HG03280 (cell line): ENCODE results near the gene TMCC2.

ENCODE experiments used
- ATAC-seq: cut with Tn5 transposase; IDR thresholded peaks from one replicate; pipeline ENCODE4 v1.9.1; 2021; ENCODE audit warnings: mild to moderate bottlenecking, moderate library complexity; ENCODE audit not compliant: unreplicated experiment

The TMCC2 gene

GRCh38 chr1:205259324-205259832 lies 31.6 kb downstream of the TMCC2 start:
- no peak for ATAC-seq

DNA sequence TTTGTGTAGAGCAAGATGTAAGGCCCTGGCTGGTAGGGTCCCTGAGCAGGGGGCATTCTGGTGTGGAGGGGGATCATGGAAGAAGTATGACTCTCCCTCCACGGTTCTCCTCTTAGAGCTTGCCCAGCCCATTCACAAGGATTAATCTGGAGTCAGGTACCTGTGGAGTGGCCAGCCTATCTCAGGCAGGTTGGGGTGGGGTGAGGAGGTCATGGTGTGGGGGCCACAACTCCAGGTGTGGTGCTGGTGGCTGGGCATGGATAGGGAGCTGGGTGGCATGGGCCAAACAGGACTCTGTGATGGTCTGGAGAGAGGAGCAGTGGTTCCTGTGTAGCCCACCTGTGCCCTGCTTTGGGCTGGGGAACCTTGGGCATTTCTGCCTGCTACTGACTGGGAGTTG lies 32.3 kb downstream of the TMCC2 start:
- no peak for ATAC-seq

GRCh38 chr1:205260948-205261732 lies 33.4 kb downstream of the TMCC2 start:
- no peak for ATAC-seq

- no peak for ATAC-seq
Observed at GRCh38 chr1:205261946-205262691, 34.4 kb downstream of the TMCC2 start.

DNA sequence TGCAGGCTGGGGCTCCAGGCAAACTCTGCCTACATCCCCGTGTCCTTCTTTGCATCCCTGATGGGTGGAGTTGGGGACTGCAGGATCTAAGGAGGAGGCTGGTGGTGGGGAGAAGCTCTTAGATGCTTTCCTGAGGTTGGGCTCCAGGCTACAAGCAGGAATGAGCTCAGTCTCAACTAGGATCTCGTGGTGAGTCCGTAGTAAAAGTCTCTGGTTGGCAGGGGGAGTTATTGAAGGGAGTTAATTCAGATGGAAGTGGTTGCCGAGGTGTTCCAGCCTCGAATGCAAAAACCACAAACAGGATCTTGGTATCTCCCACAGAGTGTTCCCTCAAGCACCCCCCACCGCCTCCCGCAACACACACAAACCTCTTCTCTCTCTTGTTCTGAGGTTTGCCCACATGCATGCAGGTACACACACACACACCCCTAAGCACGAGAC lies 35.0 kb downstream of the TMCC2 start:
- ATAC-seq = no peak

DNA sequence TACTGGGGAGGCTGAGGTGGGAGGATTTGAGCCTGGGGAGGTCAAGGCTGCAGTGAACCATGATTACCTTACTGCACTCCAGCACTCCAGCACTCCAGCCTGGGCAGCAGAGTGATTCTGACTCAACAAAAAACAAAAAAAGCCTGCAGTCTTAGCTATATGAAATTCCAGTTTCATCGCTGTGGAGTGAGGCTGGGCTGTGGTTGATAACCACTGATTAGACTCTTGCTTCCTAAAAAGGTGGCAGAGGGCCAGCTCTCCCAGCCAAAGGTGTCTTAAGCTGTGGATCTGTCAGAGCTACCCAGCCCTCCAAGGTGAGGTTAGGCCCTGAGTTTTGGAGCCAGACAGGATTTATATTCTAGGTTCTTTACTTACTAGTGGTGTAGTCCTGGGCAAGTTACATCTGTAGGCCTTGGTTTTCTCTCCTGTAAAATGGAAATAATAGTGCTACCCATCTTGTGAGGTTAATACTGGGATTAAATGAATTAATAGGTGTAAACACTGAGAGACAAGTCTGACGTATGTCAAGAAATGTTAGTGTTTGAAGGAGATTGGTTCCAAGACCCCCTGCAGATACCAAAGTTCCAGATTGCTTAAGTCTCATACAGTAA lies 35.9 kb downstream of the TMCC2 start:
- no peak for ATAC-seq

DNA sequence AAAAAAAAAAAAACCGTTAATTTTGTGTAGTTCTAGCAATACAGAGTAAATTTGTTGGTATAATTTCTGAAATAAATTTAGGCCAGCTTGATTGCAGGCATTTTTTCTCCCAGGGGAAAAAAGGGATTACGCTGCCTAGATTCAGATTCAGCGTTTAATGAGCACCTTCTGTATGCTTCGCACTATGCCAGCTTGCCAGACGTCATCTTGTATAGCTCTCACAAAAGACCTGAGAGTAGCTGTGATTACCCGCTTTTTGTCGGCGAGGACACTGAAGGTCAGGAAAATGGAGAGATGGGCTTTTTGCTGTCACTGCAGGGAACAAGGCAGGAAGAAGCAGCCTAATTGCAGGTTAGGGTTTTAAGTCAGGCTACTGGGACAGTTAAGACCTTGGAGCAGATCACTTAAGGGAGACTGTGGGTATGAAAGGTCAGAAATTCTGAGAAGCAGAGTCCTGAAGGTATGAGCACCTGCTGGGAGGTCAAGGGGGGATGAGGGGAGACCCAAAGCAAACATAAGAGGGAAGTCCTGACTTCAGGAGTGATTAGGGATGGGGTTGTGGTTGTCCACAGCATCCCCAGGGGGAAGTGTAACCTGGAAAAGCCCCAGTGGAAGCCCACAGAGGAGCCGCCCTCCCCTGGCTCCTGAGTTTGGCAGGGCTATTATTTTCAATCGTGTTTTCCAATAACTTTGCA lies 39.0 kb downstream of the TMCC2 start:
- no peak for ATAC-seq

DNA sequence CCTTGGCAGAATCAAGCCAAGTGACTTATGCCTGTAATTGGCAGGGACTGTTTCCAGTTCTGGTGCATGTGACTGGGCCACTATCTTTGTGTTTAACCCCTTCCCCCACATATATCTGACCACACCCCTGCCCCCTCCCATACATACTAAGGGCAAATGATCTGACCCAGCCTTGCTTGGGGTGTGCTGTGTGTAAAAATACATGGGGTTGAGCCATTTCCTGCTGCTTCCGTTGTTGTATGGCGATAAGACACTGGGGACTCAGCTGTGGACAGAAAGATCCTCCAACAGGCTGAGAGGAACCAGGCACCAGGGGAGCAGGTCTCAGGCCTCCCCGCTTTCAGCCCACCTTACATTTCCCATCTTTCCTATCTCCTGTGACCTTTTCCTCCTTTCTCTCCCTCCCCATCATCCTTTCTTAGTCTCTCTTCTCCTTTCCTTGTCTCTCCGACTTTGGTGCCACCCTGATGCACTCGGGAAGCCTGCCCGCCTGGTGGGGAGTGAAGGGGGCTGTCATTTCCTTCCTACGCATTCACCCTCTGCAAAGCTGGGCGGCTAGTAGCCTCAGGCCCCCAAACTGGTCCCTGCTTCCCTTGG lies 39.7 kb downstream of the TMCC2 start:
- no peak for ATAC-seq

DNA sequence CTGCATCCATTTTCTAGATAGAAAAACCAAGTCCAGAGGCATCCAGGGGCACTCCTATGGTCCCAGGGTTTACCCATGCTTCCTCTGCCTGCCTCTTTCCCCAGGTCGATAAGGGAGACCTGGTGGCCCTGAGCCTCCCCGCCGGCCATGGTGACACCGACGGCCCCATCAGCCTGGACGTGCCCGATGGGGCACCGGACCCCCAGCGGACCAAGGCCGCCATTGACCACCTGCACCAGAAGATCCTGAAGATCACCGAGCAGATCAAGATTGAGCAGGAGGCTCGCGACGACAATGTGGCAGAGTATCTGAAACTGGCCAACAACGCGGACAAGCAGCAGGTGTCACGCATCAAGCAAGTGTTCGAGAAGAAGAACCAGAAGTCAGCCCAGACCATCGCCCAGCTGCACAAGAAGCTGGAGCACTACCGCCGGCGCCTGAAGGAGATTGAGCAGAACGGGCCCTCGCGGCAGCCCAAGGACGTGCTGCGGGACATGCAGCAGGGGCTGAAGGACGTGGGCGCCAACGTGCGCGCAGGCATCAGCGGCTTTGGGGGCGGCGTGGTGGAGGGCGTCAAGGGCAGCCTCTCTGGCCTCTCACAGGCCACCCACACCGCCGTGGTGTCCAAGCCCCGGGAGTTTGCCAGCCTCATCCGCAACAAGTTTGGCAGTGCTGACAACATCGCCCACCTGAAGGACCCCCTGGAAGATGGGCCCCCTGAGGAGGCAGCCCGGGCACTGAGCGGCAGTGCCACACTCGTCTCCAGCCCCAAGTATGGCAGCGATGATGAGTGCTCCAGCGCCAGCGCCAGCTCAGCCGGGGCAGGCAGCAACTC lies 41.3 kb downstream of the TMCC2 start:
- ATAC-seq = no peak

GRCh38 chr1:205269711-205270110 lies 42.0 kb downstream of the TMCC2 start:
- ATAC-seq = no peak

- no peak for ATAC-seq
Observed at GRCh38 chr1:205270271-205270670, 42.5 kb downstream of the TMCC2 start.

- ATAC-seq = no peak
Observed at GRCh38 chr1:205270764-205271163, 43.0 kb downstream of the TMCC2 start.

DNA sequence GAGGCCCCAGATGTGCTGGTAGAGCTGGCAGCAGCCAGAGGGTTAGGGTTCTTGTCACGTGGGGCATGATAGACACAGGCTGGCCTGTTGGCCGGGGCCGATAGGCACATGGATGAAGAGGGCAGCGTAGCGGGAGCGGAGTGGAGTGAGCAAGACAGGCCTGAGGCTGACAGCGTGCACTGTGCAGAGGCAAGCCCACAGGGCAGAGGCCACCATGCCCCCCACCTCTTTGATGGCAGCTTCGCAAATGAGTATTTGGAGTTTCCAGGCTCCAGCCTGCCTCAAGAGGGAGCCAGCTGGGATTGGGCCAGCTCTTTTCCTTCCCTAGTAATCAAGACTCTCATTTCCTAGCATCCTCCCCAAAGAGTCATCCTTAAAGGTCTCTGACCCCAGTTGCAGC lies 43.5 kb downstream of the TMCC2 start:
- no peak for ATAC-seq

- no peak for ATAC-seq
Observed at GRCh38 chr1:205271745-205272144, 44.0 kb downstream of the TMCC2 start.

GRCh38 chr1:205272536-205272935 lies 44.8 kb downstream of the TMCC2 start:
- ATAC-seq = no peak

GRCh38 chr1:205273551-205273982 lies 45.8 kb downstream of the TMCC2 start:
- ATAC-seq = peak; percentile 67

- ATAC-seq = no peak
Observed at GRCh38 chr1:205274041-205274691, 46.4 kb downstream of the TMCC2 start.

- ATAC-seq = no peak
Observed at GRCh38 chr1:205275133-205275532, 47.4 kb downstream of the TMCC2 start.
